Nephron progenitor cell (in vitro differentiated cells): ENCODE data around the gene MVB12B.
"Not testable (repeated sequence)": the region's sequence is repeated elsewhere in the genome, so short reads cannot be mapped to it uniquely, and the experiment has no call there.

Experiments used
- DNase-seq: peaks from one replicate; pipeline ENCODE4 v3.0.0; 2021
- H3K27ac Mint-ChIP-seq: 2 replicates; pipeline ENCODE4 v1.8.0; 2021; ENCODE audit warnings: mild to moderate bottlenecking, moderate library complexity, mixed read lengths
- H3K27me3 Mint-ChIP-seq: 2 replicates; pipeline ENCODE4 v1.8.0; 2021; ENCODE audit warnings: mild to moderate bottlenecking, low read depth, mixed read lengths; ENCODE audit not compliant: poor library complexity
- H3K36me3 Mint-ChIP-seq: 2 replicates; pipeline ENCODE4 v1.8.0; 2021; ENCODE audit warnings: low read depth, mixed read lengths
- H3K4me1 Mint-ChIP-seq: 2 replicates; pipeline ENCODE4 v1.8.0; 2021; ENCODE audit warnings: mixed read lengths
- H3K4me3 Mint-ChIP-seq: 2 replicates; pipeline ENCODE4 v1.8.0; 2021; ENCODE audit warnings: mild to moderate bottlenecking, moderate library complexity, mixed read lengths
- H3K9me3 Mint-ChIP-seq: 2 replicates; pipeline ENCODE4 v1.8.0; 2021; ENCODE audit warnings: mild to moderate bottlenecking, moderate library complexity, mixed read lengths
- TF ChIP-seq, protein P1 (sequence below): fragments of 200-600 bp; sonication (generic); IDR thresholded peaks from 2 replicates; pipeline ENCODE4 v1.5.0; 2021; ENCODE audit warnings: antibody characterized with exemption

Gene MVB12B

DNA sequence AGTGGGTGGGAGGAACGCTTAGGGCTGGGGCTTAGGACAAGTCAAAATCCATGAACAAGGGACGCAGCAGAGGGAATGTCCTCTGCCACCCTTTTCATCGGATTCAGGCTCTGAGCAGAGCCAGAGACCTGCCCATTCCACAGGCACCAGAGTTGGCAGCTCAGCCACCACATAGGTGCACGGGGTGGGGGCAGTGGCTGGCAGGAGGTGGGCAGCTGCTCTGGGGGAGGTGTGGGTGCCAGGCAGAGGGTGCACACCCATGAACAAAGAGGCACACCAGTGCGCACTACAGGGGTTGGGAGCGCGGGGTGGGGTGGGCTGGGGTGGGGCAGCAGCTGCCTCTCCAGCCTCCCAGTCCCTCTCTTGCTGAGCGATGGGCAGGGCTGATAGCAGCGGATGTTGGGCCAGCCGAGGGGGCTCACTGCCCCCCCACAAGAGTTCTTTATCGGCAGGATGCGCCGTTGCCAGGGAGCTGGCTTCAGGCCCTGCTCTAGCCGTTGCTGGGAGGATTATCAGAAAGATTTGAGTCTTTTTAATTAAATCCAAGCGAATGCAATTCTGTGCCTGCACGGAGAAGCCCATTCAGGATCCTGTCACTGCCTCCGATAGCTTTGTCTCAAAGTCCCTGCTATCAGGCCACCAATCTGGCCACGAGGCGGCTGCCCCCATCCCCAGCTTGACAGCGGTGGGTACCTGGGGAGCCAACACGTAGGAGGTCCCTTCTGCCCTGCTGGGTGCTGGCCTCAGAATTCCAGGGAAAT lies 222.8 kb downstream of the MVB12B start:
- peaks cover 7% of the 10 kb centered on the region for H3K4me1 Mint-ChIP-seq
- H3K27ac Mint-ChIP-seq, result no peak overlapping the region
- H3K36me3 Mint-ChIP-seq, result peaks cover 5% of the 10 kb centered on the region
- H3K4me3 Mint-ChIP-seq, result no peak overlapping the region
- H3K9me3 Mint-ChIP-seq, result peaks cover 5% of the 10 kb centered on the region
- TF ChIP-seq, protein P1, sequence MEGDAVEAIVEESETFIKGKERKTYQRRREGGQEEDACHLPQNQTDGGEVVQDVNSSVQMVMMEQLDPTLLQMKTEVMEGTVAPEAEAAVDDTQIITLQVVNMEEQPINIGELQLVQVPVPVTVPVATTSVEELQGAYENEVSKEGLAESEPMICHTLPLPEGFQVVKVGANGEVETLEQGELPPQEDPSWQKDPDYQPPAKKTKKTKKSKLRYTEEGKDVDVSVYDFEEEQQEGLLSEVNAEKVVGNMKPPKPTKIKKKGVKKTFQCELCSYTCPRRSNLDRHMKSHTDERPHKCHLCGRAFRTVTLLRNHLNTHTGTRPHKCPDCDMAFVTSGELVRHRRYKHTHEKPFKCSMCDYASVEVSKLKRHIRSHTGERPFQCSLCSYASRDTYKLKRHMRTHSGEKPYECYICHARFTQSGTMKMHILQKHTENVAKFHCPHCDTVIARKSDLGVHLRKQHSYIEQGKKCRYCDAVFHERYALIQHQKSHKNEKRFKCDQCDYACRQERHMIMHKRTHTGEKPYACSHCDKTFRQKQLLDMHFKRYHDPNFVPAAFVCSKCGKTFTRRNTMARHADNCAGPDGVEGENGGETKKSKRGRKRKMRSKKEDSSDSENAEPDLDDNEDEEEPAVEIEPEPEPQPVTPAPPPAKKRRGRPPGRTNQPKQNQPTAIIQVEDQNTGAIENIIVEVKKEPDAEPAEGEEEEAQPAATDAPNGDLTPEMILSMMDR, result no peak
- H3K27me3 Mint-ChIP-seq, result peaks cover 15% of the 10 kb centered on the region
- no peak for DNase-seq

DNA sequence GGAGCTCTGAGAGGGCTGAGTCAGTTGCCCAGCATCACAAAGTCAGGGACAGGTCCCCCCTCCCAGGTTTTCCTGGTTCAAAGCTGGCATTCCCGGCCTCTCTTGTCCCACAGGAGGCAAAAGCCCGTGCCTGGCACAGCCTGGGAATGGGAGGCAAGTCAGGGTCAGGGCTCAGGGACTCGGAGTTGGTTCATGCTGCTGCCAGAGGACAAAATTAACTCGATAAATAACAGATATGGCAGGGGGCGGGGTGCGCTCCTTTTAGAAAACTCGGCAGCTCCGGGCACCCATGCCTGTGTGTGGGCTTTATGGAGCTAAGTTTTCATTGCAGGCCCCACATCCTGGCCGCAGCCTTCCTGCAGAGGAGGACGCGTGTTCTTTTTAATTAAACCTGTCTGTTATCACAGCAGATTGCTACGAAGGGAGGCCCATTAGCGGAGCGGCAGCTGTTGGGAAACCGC lies 224.3 kb downstream of the MVB12B start:
- TF ChIP-seq, protein P1, result no peak
- H3K27me3 Mint-ChIP-seq, result peaks cover 11% of the 10 kb centered on the region
- no peak overlapping the region for H3K4me3 Mint-ChIP-seq
- DNase-seq, result no peak
- peaks cover 5% of the 10 kb centered on the region for H3K9me3 Mint-ChIP-seq
- no peak overlapping the region for H3K27ac Mint-ChIP-seq
- peaks cover 7% of the 10 kb centered on the region for H3K4me1 Mint-ChIP-seq
- H3K36me3 Mint-ChIP-seq, result peaks cover 5% of the 10 kb centered on the region

DNA sequence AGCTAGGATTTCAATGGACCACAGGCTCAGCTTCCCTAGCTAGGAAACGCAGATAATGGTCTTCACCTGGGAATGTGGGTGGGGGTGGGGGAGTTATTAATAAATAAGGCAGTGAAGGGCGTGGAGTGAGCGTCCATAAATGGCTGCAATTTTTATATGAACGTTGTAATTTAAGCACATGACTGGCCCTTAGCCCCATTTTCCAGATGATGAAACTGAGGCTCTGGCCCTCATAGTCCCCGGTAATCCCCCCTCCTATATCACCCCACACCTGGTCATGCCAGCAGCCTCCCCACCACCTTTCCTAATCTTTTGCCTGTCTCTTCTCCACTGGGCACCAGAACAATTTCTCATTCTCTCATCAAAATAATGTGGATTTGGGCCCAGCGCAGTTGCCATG lies 225.2 kb downstream of the MVB12B start:
- H3K4me1 Mint-ChIP-seq, result peaks cover 13% of the 10 kb centered on the region

GRCh38 chr9:126554292-126554691 lies 227.7 kb downstream of the MVB12B start:
- peaks cover 25% of the 10 kb centered on the region for H3K27me3 Mint-ChIP-seq
- no peak overlapping the region for H3K4me3 Mint-ChIP-seq
- TF ChIP-seq, protein P1, result no peak
- H3K36me3 Mint-ChIP-seq, result no peaks in the 10 kb centered on the region
- H3K9me3 Mint-ChIP-seq, result no peaks in the 10 kb centered on the region
- no peak for DNase-seq
- peaks cover 27% of the 10 kb centered on the region for H3K4me1 Mint-ChIP-seq
- no peak overlapping the region for H3K27ac Mint-ChIP-seq

More for the DNA sequence above, 225.2 kb downstream of the MVB12B start:
- H3K36me3 Mint-ChIP-seq, result no peaks in the 10 kb centered on the region
- no peak overlapping the region for H3K27ac Mint-ChIP-seq
- H3K9me3 Mint-ChIP-seq, result no peaks in the 10 kb centered on the region
- no peak overlapping the region for H3K4me3 Mint-ChIP-seq
- H3K27me3 Mint-ChIP-seq, result peaks cover 11% of the 10 kb centered on the region
- DNase-seq, result no peak
- TF ChIP-seq, protein P1, result no peak

- DNase-seq, result not testable (repeated sequence)
Observed at GRCh38 chr9:126555421-126555820, 228.8 kb downstream of the MVB12B start.

More at GRCh38 chr9:126555421-126555820, 228.8 kb downstream of the MVB12B start:
- Mint-ChIP-seq H3K4me1 (peaks cover 27% of the 10 kb centered on the region), H3K27me3 (peaks cover 35% of the 10 kb centered on the region)
- not testable (repeated sequence) for H3K27ac Mint-ChIP-seq, H3K4me3 Mint-ChIP-seq, H3K9me3 Mint-ChIP-seq, H3K36me3 Mint-ChIP-seq
- TF ChIP-seq, protein P1, result peak; percentile 3
